Ovary (tissue), 3 donors: ENCODE measurements around the gene CDHR1.
"Not testable (repeated sequence)": the region's sequence is repeated elsewhere in the genome, so short reads cannot be mapped to it uniquely, and the experiment has no call there.

ENCODE experiments used
- POLR2A ChIP-seq: fragments of 450-650 bp; IDR thresholded peaks from one replicate; pipeline ENCODE4 v1.6.1; 2017; ENCODE audit warnings: antibody characterized with exemption, mild to moderate bottlenecking, moderate library complexity
- TF ChIP-seq, protein P1 (sequence below), 3 donors: fragments of 450-650 bp in 2 of 3; fragments of 200-600 bp in 1 of 3; IDR thresholded peaks; one replicate each; pipeline versions ENCODE4 v1.5.1 to v1.8.0; 2016 to 2022; ENCODE audit warnings: antibody characterized with exemption in 3 of 3, mild to moderate bottlenecking in 1 of 3
- donor health status: DM: no; HTN: no; CAD: no.

GRCh38 chr10:84168382-84168781 lies 26.0 kb upstream of the CDHR1 start:
- TF ChIP-seq, protein P1, sequence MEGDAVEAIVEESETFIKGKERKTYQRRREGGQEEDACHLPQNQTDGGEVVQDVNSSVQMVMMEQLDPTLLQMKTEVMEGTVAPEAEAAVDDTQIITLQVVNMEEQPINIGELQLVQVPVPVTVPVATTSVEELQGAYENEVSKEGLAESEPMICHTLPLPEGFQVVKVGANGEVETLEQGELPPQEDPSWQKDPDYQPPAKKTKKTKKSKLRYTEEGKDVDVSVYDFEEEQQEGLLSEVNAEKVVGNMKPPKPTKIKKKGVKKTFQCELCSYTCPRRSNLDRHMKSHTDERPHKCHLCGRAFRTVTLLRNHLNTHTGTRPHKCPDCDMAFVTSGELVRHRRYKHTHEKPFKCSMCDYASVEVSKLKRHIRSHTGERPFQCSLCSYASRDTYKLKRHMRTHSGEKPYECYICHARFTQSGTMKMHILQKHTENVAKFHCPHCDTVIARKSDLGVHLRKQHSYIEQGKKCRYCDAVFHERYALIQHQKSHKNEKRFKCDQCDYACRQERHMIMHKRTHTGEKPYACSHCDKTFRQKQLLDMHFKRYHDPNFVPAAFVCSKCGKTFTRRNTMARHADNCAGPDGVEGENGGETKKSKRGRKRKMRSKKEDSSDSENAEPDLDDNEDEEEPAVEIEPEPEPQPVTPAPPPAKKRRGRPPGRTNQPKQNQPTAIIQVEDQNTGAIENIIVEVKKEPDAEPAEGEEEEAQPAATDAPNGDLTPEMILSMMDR (IDR thresholded peaks at IDR 0.05), result not testable (repeated sequence)
- TF ChIP-seq POLR2A, result not testable (repeated sequence)
